ENCODE results near the gene BICDL2. TPM values are rescaled to one million over a fixed set of nuclear protein-coding genes. Genes with fewer than 3 reads are reported as not detected.

Gene BICDL2
- total and polyA plus RNA-seq, 2 of the 4 experiments (the other 2 are of a cell fraction), result 0.17 to 0.18 TPM

DNA sequence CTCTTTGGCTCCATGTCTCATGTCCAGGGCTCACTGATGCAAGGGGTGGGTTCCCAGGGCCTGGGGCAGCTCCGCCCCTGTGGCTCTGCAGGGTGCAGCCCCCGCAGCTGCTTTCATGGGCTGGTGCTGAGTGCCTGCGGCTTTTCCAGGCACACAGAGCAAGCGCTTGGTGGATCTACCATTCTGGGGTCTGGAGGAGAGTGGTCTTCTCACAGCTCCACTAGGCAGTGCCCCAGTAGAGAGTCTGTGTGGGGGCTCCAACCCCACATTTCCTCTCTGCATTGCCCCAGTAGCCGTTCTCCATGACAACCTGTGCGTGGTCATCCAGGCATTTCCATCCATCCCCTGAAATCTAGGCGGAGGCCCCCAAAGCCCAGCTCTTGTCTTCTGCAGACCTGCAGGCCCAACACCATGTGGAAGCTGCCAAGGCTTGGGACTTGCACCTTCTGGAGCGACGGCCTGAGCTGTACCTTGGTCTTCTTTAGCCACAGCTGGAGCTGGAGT is 33.9 kb upstream of the BICDL2 start:
- ATAC-seq (ENCODE audit: low read depth) (no peak), DNase-seq (no peak)
- TF ChIP-seq, protein P1, sequence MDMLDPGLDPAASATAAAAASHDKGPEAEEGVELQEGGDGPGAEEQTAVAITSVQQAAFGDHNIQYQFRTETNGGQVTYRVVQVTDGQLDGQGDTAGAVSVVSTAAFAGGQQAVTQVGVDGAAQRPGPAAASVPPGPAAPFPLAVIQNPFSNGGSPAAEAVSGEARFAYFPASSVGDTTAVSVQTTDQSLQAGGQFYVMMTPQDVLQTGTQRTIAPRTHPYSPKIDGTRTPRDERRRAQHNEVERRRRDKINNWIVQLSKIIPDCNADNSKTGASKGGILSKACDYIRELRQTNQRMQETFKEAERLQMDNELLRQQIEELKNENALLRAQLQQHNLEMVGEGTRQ (IDR thresholded peaks at IDR 0.05; ENCODE audit: low read depth, low read length), result no peak
- TF ChIP-seq, protein P2, sequence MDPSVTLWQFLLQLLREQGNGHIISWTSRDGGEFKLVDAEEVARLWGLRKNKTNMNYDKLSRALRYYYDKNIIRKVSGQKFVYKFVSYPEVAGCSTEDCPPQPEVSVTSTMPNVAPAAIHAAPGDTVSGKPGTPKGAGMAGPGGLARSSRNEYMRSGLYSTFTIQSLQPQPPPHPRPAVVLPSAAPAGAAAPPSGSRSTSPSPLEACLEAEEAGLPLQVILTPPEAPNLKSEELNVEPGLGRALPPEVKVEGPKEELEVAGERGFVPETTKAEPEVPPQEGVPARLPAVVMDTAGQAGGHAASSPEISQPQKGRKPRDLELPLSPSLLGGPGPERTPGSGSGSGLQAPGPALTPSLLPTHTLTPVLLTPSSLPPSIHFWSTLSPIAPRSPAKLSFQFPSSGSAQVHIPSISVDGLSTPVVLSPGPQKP (IDR thresholded peaks at IDR 0.05; ENCODE audit: borderline replicate concordance, low read depth, low read length), result no peak
- no peak for TF ChIP-seq RCOR1 (IDR thresholded peaks at IDR 0.05; ENCODE audit: insufficient replicate concordance, low read length)
- TF ChIP-seq CHD1 (IDR thresholded peaks at IDR 0.05; ENCODE audit: low read depth, low read length), result no peak
- no peak for TF ChIP-seq MAZ (IDR thresholded peaks at IDR 0.05; ENCODE audit: borderline replicate concordance, low read depth, low read length)
- no peak for TF ChIP-seq RAD21 (IDR thresholded peaks at IDR 0.05; ENCODE audit: low read length)
- TF ChIP-seq, protein P3, sequence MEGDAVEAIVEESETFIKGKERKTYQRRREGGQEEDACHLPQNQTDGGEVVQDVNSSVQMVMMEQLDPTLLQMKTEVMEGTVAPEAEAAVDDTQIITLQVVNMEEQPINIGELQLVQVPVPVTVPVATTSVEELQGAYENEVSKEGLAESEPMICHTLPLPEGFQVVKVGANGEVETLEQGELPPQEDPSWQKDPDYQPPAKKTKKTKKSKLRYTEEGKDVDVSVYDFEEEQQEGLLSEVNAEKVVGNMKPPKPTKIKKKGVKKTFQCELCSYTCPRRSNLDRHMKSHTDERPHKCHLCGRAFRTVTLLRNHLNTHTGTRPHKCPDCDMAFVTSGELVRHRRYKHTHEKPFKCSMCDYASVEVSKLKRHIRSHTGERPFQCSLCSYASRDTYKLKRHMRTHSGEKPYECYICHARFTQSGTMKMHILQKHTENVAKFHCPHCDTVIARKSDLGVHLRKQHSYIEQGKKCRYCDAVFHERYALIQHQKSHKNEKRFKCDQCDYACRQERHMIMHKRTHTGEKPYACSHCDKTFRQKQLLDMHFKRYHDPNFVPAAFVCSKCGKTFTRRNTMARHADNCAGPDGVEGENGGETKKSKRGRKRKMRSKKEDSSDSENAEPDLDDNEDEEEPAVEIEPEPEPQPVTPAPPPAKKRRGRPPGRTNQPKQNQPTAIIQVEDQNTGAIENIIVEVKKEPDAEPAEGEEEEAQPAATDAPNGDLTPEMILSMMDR (conservative IDR thresholded peaks at IDR 0.05; ENCODE audit: low read depth, low read length), result no peak
- TF ChIP-seq BHLHE40 (IDR thresholded peaks at IDR 0.05; ENCODE audit: low read depth, low read length), result no peak
- TF ChIP-seq POLR2A (IDR thresholded peaks at IDR 0.05; ENCODE audit: low read depth, low read length), result no peak
- TF ChIP-seq FOS (IDR thresholded peaks at IDR 0.05; ENCODE audit: low read depth, low read length), result no peak
- TF ChIP-seq RFX5 (IDR thresholded peaks at IDR 0.05; ENCODE audit: low read depth, low read length), result no peak
- TF ChIP-seq MXI1 (IDR thresholded peaks at IDR 0.05; ENCODE audit: borderline replicate concordance, low read depth, low read length), result no peak
- no peak for TF ChIP-seq MAFK (IDR thresholded peaks at IDR 0.05; ENCODE audit: low read depth, low read length)
- TF ChIP-seq SMC3 (IDR thresholded peaks at IDR 0.05; ENCODE audit: low read depth, low read length), result no peak
- TF ChIP-seq CEBPB (IDR thresholded peaks at IDR 0.05; ENCODE audit: low read depth, low read length), result no peak
- no peak for TF ChIP-seq NFE2L2 (IDR thresholded peaks at IDR 0.05; ENCODE audit: low read depth, low read length)
- H3K14ac ChIP-seq (replicated peaks; ENCODE audit: low read depth, low read length), result no peak overlapping the region
- H3K23ac ChIP-seq (ENCODE audit: low read depth, low read length), result no peak overlapping the region
- H4K5ac ChIP-seq (ENCODE audit: low read depth, low read length), result no peak overlapping the region
- no peak overlapping the region for H2BK15ac ChIP-seq (ENCODE audit: low read depth, low read length)
- dilution Hi-C loops (cut with HindIII; ENCODE audit: low sequenced_read_pairs, unreplicated experiment) (no loop called here), intact Hi-C loops (cut with micrococcal nuclease) (no loop called here), in situ Hi-C loops (cut with MboI; ENCODE audit: low sequenced_read_pairs) (no loop called here)
- peaks cover 24% of the 10 kb centered on the region for H3K27me3 ChIP-seq (ENCODE audit: control insufficient read depth, insufficient read depth, low read length)
- no peaks in the 10 kb centered on the region for H4K20me1 ChIP-seq (ENCODE audit: insufficient read depth, low read length)
- no peak overlapping the region for H3K4me2 ChIP-seq (ENCODE audit: low read depth, low read length)
- H2BK5ac ChIP-seq (ENCODE audit: low read depth, low read length, poor library complexity, severe bottlenecking), result no peak overlapping the region
- no peak overlapping the region for H3K27ac ChIP-seq (ENCODE audit: insufficient read depth, low read length)
- H2BK20ac ChIP-seq (ENCODE audit: low read depth, low read length), result no peak overlapping the region
- H2AFZ ChIP-seq (replicated peaks; ENCODE audit: low read length, poor library complexity), result no peak overlapping the region
- H3K9ac ChIP-seq (ENCODE audit: low read depth, low read length), result no peak overlapping the region
- H3K9me3 ChIP-seq (ENCODE audit: control insufficient read depth, insufficient read depth, low read length), result no peaks in the 10 kb centered on the region
- WGBS, 2 experiments (ENCODE audit: extremely low coverage in 2 of 2, insufficient read length in 1 of 2), result 61% methylated on average over 3 of the region's 9 CpGs; no CpG with 5 or more reads in 1 of the 2 experiments
- H4K91ac ChIP-seq (ENCODE audit: insufficient read depth, low read depth, low read length), result no peak overlapping the region
- H3K56ac ChIP-seq (ENCODE audit: extremely low read depth, insufficient read depth, low read length), result no peak overlapping the region
- peaks cover 6 to 10% of the 10 kb centered on the region in 2 experiments; a peak in 2 of 4 replicates for H3K79me1 ChIP-seq (ENCODE audit: low read depth in 1 of 2, low read length in 2 of 2)
- BruUV-seq (replicated peaks), result no TSS peak
- H2BK120ac ChIP-seq (ENCODE audit: low read depth, low read length), result no peak overlapping the region
- no peak overlapping the region for H3K4ac ChIP-seq (ENCODE audit: low read depth, low read length)
- ChIA-PET POLR2A (ENCODE audit: unreplicated experiment) (no interaction called here), CTCF (no interaction called here)
- no peak overlapping the region for H2AK9ac ChIP-seq (replicated peaks; ENCODE audit: low read depth, low read length, poor library complexity)
- no peak overlapping the region for H4K8ac ChIP-seq (ENCODE audit: low read depth in 2 of 2, low read length in 2 of 2)
- no peak overlapping the region for H2AK5ac ChIP-seq (ENCODE audit: low read depth, low read length)
- H3K18ac ChIP-seq (ENCODE audit: low read depth, low read length), result no peak overlapping the region
- H3K4me1 ChIP-seq (ENCODE audit: control insufficient read depth, insufficient read depth, low read length), result peaks cover 2% of the 10 kb centered on the region; the same call in 1 of the 2 replicates
- H3K9me1 ChIP-seq (ENCODE audit: insufficient read depth, low read length), result peaks cover 14% of the 10 kb centered on the region; the same call in 1 of the 2 replicates
- no peak overlapping the region for H3K4me3 ChIP-seq (ENCODE audit: insufficient read depth, low read depth, low read length)
- no peaks in the 10 kb centered on the region for H3K36me3 ChIP-seq (ENCODE audit: control insufficient read depth, insufficient read depth, low read length)

Data from IMR-90 (cell line).